Vein endothelial cell (primary cell): Measurements from ENCODE around the gene LRRC66. TPM values are rescaled to one million over a fixed set of nuclear protein-coding genes. Genes with fewer than 3 reads are reported as not detected.

Source experiments
- small RNA-seq: library from RNA; depleted of rRNA; stranded (forward); fragments of <200 nt; gene quantifications from one replicate; pipeline ENCODE3, GENCODE V24; 2012
- total RNA-seq: library from RNA; depleted of rRNA; stranded (reverse); fragments of >200 nt; gene quantifications from 2 replicates; pipeline ENCODE4 v1.2.3, GENCODE V29; 2012

LRRC66 gene
- total RNA-seq: 0.33 and 0.48 TPM in 2 replicates

GRCh38 chr4:52019936-52020657 is at the start of gene LRRC66:
LRRC66 (minus strand) TSS chr4:52020363; CDS start chr4:52017613, 2,750 bp downstream.

GRCh38 chr4:52051213-52051614 is 31.1 kb upstream of the LRRC66 start, which contains the start of gene SPATA18:
SPATA18 (plus strand) TSS chr4:52051304; CDS start chr4:52051705, 401 bp downstream.

DNA sequence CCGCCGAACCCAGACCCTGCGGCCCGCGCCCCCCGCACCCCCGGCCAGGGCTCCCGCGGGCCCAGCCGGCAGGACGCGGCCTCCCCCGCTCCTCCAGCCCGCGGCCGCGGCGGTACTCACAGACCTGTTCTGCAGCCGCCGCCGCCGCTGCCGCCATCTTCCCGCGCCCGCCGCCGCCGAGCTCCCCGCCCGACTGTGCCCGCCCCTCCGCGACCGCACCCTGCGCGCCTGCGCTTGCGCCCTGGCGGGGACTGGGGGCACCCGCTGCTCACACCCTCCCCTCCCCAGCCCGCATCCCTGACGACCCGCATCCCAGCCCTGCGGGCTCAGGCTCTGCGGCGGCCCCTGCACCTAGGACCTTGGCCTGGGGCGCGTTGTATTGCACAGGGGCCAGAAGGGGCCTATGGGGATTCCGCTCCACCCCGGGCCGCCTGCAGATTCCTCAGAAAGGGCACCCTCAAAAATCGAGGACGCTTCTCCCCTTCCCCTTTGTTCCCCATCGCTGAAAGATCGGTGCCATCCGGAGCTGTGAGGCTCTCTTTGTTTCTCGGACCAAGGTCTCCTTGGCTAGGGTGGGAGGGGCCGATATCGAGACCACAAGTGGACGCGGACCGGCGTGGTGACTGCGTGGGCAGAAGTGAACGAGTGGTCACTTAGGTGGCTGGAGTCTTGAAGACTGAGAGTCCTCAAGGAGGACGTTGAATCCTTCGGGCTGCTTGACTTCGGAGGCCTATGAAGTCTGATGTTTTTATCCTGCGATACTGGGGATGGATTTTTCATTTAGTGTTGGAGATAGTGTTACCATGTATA is 18.1 kb upstream of the LRRC66 start, which contains the start of gene SGCB:
TSS of gene SGCB (minus strand) at position 197 of the 810 bp plus-strand sequence. CDS start at position 157, 40 bp downstream.

Small RNA genes lying within 50 kb of the gene (small RNA-seq; reads per million reads assigned to genes)
- not detected for gene AC104784.1

Other genes starting within 250 kb of the LRRC66 start
- gene DCUN1D4, start 177.2 kb downstream of the LRRC66 start, total RNA-seq: 30.4 and 39.0 TPM in 2 replicates
- gene SGCB, start 17.9 kb upstream of the LRRC66 start, total RNA-seq: 14.0 and 20.7 TPM in 2 replicates
- 4.6 and 9.6 TPM in 2 replicates for gene SPATA18, start 30.9 kb upstream of the LRRC66 start, total RNA-seq